Activated CD4-positive, alpha-beta T cell treated with anti-CD3 and anti-CD28 coated beads for 48 hours (primary cell): ENCODE results near the gene SLC7A1.

Source experiments
- DNase-seq: peaks from one replicate; pipeline ENCODE4 v3.0.0-alpha.2; 2020

The SLC7A1 gene

DNA sequence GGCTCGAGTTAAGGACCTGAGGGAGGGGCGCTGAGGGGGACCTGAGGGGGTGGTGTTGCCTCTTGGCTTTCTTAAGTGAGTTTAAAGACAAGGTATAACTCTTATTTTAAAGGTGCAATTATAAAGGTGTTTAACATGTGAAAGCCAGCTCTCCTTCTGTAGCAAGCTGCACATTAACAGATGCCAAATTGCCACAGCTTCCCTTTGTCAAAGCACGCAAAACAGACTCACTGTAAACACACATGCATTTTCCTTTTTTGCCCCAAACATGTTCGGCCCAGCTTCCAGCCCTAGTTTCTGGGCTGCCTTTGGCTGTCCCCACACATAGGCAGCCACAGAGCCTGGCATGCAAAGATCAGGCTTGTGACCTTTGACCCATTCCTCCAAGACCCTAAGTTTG, 111.9 kb downstream of the SLC7A1 start:
- DNase-seq, result no peak

DNA sequence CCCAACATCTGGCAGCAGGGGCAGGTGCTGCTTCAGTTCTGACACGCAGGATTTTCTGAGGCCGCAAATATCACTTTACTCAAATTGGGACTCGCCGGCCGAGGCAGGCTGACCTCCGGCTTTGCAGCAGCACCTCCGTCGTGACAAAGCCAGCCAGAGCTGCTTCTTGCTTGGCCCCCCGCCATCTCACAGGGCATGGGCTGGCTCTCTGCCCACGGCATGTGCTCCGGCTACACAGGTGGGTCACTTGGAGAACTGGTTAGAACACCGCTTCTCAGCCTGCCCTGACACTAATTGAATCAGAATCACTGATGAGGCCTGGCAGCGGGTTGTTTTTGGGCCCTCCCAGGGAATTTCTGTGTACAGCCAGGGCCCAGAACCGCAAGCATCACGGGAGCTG, 112.3 kb downstream of the SLC7A1 start:
- no peak for DNase-seq

DNA sequence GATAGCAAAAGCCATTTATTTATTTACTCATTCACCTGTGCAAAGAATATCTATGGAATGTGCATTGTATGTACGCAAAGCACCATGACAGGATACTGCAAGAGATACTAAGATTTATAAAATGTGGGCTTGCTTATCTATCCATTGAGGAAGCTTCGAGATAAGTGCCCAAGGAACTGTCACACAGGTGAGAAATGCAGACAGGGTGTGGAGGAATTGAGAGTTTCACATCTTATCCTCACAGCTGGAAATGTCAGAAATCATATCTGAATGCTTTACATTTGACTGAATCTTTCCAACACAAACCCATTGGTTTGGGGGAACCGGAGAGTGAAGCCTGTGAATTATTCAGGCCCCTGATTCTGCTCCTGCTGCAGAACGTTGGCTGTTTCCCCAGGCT, 113.0 kb downstream of the SLC7A1 start:
- no peak for DNase-seq

GRCh38 chr13:29481603-29482002, 113.9 kb downstream of the SLC7A1 start:
- no peak for DNase-seq

- DNase-seq, result no peak
These were observed 114.5 kb downstream of the SLC7A1 start for GRCh38 chr13:29480893-29481525.

DNA sequence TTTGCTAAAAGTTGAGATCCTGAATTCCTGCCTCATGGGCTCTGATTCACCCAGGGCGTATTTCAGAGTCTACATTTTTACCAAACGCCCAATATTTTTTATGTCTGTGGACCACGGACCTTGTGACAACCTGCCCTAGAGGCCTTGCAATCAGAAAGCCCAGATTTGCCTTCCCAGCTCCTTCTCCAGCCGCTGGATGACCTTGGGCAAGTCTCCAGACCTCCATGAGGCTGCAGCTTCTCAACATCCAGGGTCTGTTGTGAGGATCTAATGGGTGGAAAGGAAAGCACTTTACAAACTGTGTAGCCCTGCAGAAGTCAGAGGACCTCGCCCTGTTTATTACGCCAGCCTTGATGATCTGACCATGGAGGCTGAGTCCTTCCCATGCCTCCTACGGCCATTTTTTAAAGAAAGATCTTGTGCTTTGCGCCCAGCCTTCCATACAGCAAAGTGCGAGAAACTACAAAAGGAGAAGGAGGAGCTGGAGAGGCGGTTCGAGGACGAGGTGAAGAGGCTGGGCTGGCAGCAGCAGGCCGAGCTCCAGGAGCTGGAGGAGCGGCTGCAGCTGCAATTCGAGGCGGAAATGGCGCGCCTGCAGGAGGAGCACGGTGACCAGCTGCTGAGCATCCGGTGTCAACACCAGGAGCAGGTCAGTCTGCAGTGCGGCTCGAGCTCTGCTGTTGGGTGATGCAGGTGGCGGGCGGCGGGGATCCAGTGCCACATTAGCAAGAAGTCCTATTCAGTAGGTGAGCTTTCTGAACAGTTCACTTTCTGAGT, 115.6 kb downstream of the SLC7A1 start:
- no peak for DNase-seq

DNA sequence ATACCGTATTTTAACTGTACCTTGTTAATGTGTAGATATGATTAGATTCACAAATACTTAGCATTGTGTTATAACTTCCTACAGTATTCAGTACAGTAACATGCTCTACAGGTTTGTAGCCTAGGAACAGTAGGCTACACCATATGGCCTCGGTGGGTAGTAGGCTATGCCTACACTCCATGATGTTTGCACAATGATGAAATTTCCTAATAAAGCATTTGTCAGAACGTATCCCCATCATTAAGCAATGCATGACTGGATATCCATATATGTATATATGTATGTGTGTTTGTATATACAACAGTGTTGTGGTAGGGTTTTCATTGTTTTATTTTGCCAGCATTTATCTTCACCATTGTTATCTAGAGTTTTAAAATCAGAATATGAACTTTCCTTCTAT, 119.4 kb downstream of the SLC7A1 start:
- DNase-seq, result no peak

GRCh38 chr13:29474991-29475390, 120.5 kb downstream of the SLC7A1 start:
- DNase-seq, result no peak

DNA sequence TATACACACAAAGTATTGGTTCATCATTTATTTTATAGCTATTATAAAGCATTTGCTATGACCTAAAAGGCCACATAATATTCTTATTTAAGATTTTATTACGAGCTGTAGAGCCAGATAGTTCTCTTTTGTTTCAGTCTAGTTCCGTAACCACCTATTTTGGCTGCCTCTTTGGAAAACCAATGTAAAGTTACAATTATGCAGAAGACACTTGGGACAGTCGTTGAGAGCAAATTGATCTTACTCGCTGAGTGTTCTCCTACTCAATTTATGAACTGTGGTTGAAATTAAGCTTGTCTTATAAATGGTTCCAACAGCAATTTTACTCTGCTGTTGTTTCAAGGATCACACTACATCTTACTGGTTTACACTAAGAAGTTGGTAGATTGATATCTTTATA, 122.3 kb downstream of the SLC7A1 start:
- DNase-seq, result no peak

GRCh38 chr13:29472332-29472961, 123.0 kb downstream of the SLC7A1 start:
- peak; percentile 70 for DNase-seq

- DNase-seq, result no peak
These were observed 123.9 kb downstream of the SLC7A1 start for GRCh38 chr13:29471551-29471950.

DNA sequence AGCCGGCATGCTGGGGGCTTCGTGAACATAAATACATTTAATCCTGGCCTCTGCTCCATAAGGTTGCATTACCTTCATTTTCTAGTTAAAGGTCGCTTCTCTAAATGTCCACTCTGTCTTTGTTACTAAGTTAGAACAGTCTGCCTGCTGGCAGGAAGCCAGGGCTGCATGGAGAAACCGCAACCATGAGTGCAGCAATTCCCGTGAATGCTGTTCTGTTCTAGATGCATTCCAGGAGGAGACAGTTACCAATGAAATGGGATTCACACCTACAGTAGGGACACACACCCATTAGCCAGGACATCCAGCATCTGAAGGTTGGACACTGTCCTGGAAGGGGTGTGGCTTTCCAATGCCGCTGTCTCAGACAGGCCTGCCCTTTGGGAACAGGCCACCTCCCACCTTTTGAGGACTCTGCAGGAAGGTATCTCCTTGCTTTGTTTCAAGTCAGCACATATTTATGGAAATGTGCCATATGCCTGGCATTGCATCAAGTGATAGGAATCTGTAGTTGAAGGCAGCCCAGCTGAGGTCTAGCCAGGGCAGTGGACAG, 129.7 kb downstream of the SLC7A1 start:
- no peak for DNase-seq

GRCh38 chr13:29464105-29464679, 131.3 kb downstream of the SLC7A1 start:
- DNase-seq, result no peak

- DNase-seq, result no peak
These were observed 135.6 kb downstream of the SLC7A1 start for GRCh38 chr13:29459813-29460355.
